HEK293 (cell line): Measurements from ENCODE around the gene HOXD10.
A peak's percentile ranks its signal among the peaks of the same experiment; 100 is the strongest.

ENCODE experiments used
- CTCF ChIA-PET: fragments of 350-600 bp; formaldehyde crosslinking; extraction: SDS; loops from one replicate; lab custom pipeline; 2021; ENCODE audit warnings: antibody characterized with exemption; lab: Yijun Ruan, JAX
- POLR2A ChIA-PET: fragments of 300-600 bp; formaldehyde crosslinking; extraction: SDS; loops from one replicate; lab custom pipeline; 2020; ENCODE audit warnings: antibody characterized with exemption, inconsistent platforms; lab: Yijun Ruan, JAX
- H3K27ac ChIP-seq: fragments of 200-500 bp; sonication (Bioruptor generic); 2 replicates; pipeline ENCODE4 v1.5.1; 2014; ENCODE audit warnings: low read depth, low read length, control low read depth, inconsistent platforms; ENCODE audit errors: extremely low read depth
- H3K36me3 ChIP-seq, 2 experiments: fragments of 200-500 bp in 1 of 2; sonication (Bioruptor generic) in 1 of 2; 1 replicate in 1 of 2; 2 replicates in 1 of 2; pipeline ENCODE4 v1.5.1; 2014 to 2017; ENCODE audit warnings: inconsistent platforms in 2 of 2, low read length in 2 of 2; ENCODE audit not compliant: control insufficient read depth in 2 of 2, insufficient read depth in 1 of 2
- H3K4me1 ChIP-seq: fragments of 200-500 bp; sonication (Bioruptor generic); 2 replicates; pipeline ENCODE4 v1.5.1; 2014; ENCODE audit warnings: mild to moderate bottlenecking, low read length, inconsistent platforms; ENCODE audit not compliant: control insufficient read depth, insufficient read depth
- H3K4me3 ChIP-seq: 2 replicates; pipeline ENCODE4 v1.5.1; 2011; ENCODE audit warnings: low read depth, mild to moderate bottlenecking, control low read depth, low read length, moderate library complexity
- H3K9me3 ChIP-seq: fragments of 200-500 bp; sonication (Bioruptor generic); 2 replicates; pipeline ENCODE4 v1.5.1; 2014; ENCODE audit warnings: low read depth, low read length, inconsistent platforms; ENCODE audit not compliant: control insufficient read depth, insufficient read depth
- FEZF1 ChIP-seq: fragments of 450-650 bp; formaldehyde crosslinking; IDR thresholded peaks from 2 replicates; pipeline ENCODE4 v1.5.1; 2016; ENCODE audit warnings: missing biosample characterization, missing genetic modification characterization
- GLI2 ChIP-seq: fragments of 450-650 bp; formaldehyde crosslinking; IDR thresholded peaks from 2 replicates; pipeline ENCODE4; 2017; ENCODE audit warnings: missing biosample characterization, missing genetic modification characterization, low read depth, borderline replicate concordance
- HIC1 ChIP-seq: fragments of 450-650 bp; formaldehyde crosslinking; IDR thresholded peaks from 2 replicates; pipeline ENCODE4 v1.5.1; 2016; ENCODE audit warnings: missing biosample characterization, missing genetic modification characterization
- KLF9 ChIP-seq: fragments of 450-650 bp; formaldehyde crosslinking; IDR thresholded peaks from 2 replicates; pipeline ENCODE4 v1.5.1; 2016; ENCODE audit warnings: missing biosample characterization, missing genetic modification characterization, low read depth
- MEIS1 ChIP-seq: sonication (generic); formaldehyde crosslinking; IDR thresholded peaks from 2 replicates; pipeline ENCODE4 v1.8.1; 2022; ENCODE audit warnings: missing genetic modification reagents, mild to moderate bottlenecking, borderline replicate concordance
- OSR2 ChIP-seq: fragments of 450-650 bp; formaldehyde crosslinking; IDR thresholded peaks from 2 replicates; pipeline ENCODE4 v1.5.1; 2016; ENCODE audit warnings: missing biosample characterization, missing genetic modification characterization
- PRDM1 ChIP-seq: fragments of 450-650 bp; formaldehyde crosslinking; IDR thresholded peaks from 2 replicates; pipeline ENCODE4; 2016; ENCODE audit warnings: missing biosample characterization, missing genetic modification characterization
- SCRT1 ChIP-seq: fragments of 450-650 bp; formaldehyde crosslinking; IDR thresholded peaks from 2 replicates; pipeline ENCODE4 v1.5.1; 2016; ENCODE audit warnings: missing biosample characterization, missing genetic modification characterization, borderline replicate concordance
- SCRT2 ChIP-seq: fragments of 450-650 bp; formaldehyde crosslinking; IDR thresholded peaks from 2 replicates; pipeline ENCODE4 v1.5.1; 2016; ENCODE audit warnings: missing biosample characterization, missing genetic modification characterization
- SP2 ChIP-seq: fragments of 450-650 bp; formaldehyde crosslinking; IDR thresholded peaks from 2 replicates; pipeline ENCODE4 v1.5.1; 2016; ENCODE audit warnings: missing biosample characterization, missing genetic modification characterization
- WT1 ChIP-seq: fragments of 450-650 bp; formaldehyde crosslinking; IDR thresholded peaks from 2 replicates; pipeline ENCODE4 v1.5.1; 2016; ENCODE audit warnings: missing biosample characterization, missing genetic modification characterization
- YY1 ChIP-seq: fragments of 450-650 bp; formaldehyde crosslinking; IDR thresholded peaks from 2 replicates; pipeline ENCODE4 v1.5.1; 2018; ENCODE audit warnings: missing biosample characterization, missing genetic modification characterization
- ZBTB1 ChIP-seq: fragments of 450-650 bp; formaldehyde crosslinking; IDR thresholded peaks from 2 replicates; pipeline ENCODE4 v1.5.1; 2016; ENCODE audit warnings: missing biosample characterization, missing genetic modification characterization
- ZBTB8A ChIP-seq: fragments of 450-650 bp; formaldehyde crosslinking; IDR thresholded peaks from 2 replicates; pipeline ENCODE4 v1.5.1; 2016; ENCODE audit warnings: missing biosample characterization, missing genetic modification characterization
- ZFP3 ChIP-seq: fragments of 450-650 bp; formaldehyde crosslinking; IDR thresholded peaks from 2 replicates; pipeline ENCODE4 v1.5.1; 2016; ENCODE audit warnings: low read depth, missing biosample characterization, missing genetic modification characterization
- ZFP69B ChIP-seq: fragments of 450-650 bp; formaldehyde crosslinking; IDR thresholded peaks from 2 replicates; pipeline ENCODE4 v1.5.1; 2016; ENCODE audit warnings: missing biosample characterization, missing genetic modification characterization
- ZNF121 ChIP-seq: fragments of 450-650 bp; formaldehyde crosslinking; IDR thresholded peaks from 2 replicates; pipeline ENCODE4 v1.5.1; 2016; ENCODE audit warnings: missing biosample characterization, missing genetic modification characterization
- ZNF174 ChIP-seq: fragments of 450-650 bp; formaldehyde crosslinking; IDR thresholded peaks from 2 replicates; pipeline ENCODE4 v1.5.0; 2017; ENCODE audit warnings: missing biosample characterization, mild to moderate bottlenecking, missing genetic modification characterization
- ZNF18 ChIP-seq: fragments of 450-650 bp; formaldehyde crosslinking; IDR thresholded peaks from 2 replicates; pipeline ENCODE4 v1.5.1; 2016; ENCODE audit warnings: missing biosample characterization, missing genetic modification characterization
- ZNF292 ChIP-seq: fragments of 450-650 bp; formaldehyde crosslinking; IDR thresholded peaks from 2 replicates; pipeline ENCODE4 v1.5.1; 2016; ENCODE audit warnings: low read depth, missing biosample characterization, missing genetic modification characterization, borderline replicate concordance
- ZNF548 ChIP-seq: fragments of 450-650 bp; formaldehyde crosslinking; IDR thresholded peaks from 2 replicates; pipeline ENCODE4 v1.5.1; 2016; ENCODE audit warnings: missing biosample characterization, missing genetic modification characterization
- ZNF549 ChIP-seq: fragments of 450-650 bp; IDR thresholded peaks from 2 replicates; pipeline ENCODE4 v1.5.1; 2018; ENCODE audit warnings: missing biosample characterization, missing genetic modification characterization, mild to moderate bottlenecking, inconsistent platforms, moderate library complexity
- ZNF596 ChIP-seq: fragments of 450-650 bp; IDR thresholded peaks from 2 replicates; pipeline ENCODE4 v1.5.0; 2018; ENCODE audit warnings: missing biosample characterization, mild to moderate bottlenecking, missing genetic modification characterization, moderate library complexity
- ZNF768 ChIP-seq: fragments of 450-650 bp; formaldehyde crosslinking; IDR thresholded peaks from 2 replicates; pipeline ENCODE4 v1.5.1; 2018; ENCODE audit warnings: missing biosample characterization, mild to moderate bottlenecking, missing genetic modification characterization
- ZSCAN23 ChIP-seq: fragments of 450-650 bp; formaldehyde crosslinking; IDR thresholded peaks from 2 replicates; pipeline ENCODE4 v1.5.1; 2016; ENCODE audit warnings: missing biosample characterization, missing genetic modification characterization

HOXD10 gene

GRCh38 chr2:176090862-176091261, 25.7 kb upstream of the HOXD10 start:
- Histone ChIP-seq H3K27ac (no peak overlapping the region), H3K36me3 (peaks cover 0 to 16% of the 10 kb centered on the region in 2 experiments; a peak in 1 of 3 replicates), H3K4me1 (no peaks in the 10 kb centered on the region)
- TF ChIP-seq PRDM1 (tag by site-specific recombination) (peak; percentile 84; the same call in 1 of the 2 replicates), ZNF768 (tag by site-specific recombination) (no peak)
- TF ChIP-seq, all 188 proteins: peak for 1
- ChIA-PET CTCF (interaction anchor here (0.5 to 1.0 kb wide), 4 partner anchors 12 to 1494 kb away, joined by 3 to 5 read pairs (median 3); no protein-coding TSS in a partner anchor), POLR2A (no interaction called here)
- no peaks in the 10 kb centered on the region for H3K9me3 ChIP-seq
- no peak overlapping the region for H3K4me3 ChIP-seq

DNA sequence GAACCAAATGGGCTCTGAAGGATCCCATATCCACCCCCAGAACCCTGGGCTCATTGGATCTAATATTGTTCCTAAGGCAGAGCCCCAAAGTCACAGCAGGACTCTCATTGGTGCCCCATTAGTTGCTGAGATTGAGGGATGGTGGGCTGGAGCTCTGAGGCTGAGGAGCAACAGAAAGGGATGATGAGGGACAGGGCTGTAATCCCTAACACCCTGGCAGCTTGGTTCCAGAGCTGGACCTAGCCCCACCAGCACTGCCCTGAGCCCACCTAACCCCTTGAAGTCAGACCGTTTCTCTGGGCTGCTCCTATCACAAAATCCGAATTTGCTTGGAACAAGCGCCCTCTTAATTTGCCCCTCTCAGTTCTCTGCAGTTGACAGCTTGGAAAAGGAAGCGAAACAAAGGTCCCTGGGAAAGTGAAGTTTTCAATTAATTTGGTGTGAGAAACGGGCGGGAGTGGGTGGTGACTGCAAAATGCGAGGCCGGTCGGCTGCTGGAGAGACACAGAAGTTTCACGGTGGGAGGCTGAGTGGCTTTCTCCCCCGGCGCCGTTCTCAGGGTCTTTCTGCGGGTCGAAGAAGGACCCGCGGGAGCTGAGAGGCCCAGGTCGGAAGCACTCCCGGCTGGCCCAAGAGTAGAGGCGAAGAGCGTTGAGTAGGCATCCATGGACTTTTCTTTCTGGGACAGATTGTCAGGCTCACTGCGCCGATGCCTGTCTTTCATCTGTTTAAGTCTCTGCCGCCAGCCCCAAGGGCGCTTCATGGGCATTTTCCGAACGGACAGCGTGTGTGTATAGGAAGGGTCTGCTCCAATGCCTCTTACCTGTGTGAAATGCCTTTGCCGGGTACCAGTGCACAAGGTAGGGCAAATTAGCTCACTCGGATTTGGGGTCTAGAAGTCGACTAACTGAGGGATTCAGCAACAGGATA, 25.0 kb upstream of the HOXD10 start:
- Histone ChIP-seq H3K27ac (no peak overlapping the region), H3K9me3 (no peaks in the 10 kb centered on the region), H3K4me3 (no peak overlapping the region), H3K4me1 (no peaks in the 10 kb centered on the region), H3K36me3 (peaks cover 0 to 16% of the 10 kb centered on the region in 2 experiments; a peak in 1 of 3 replicates)
- 0 out of 2 replicates have a peak, but pooled peaks have one; percentile 13 for TF ChIP-seq ZBTB8A (tag by site-specific recombination)
- no peak for TF ChIP-seq ZNF18
- ChIA-PET POLR2A (interaction anchor here (6.7 kb wide), 1 partner anchor 14 kb away, joined by 75 read pairs; the partner anchor contains the start of gene HOXD11), CTCF (interaction anchor here (0.5 to 1.9 kb wide), 8 partner anchors 11 to 1494 kb away, joined by 3 to 9 read pairs (median 3); no protein-coding TSS in a partner anchor)

GRCh38 chr2:176092270-176093144, 24.1 kb upstream of the HOXD10 start, which contains the start of gene HOXD13:
TSS of gene HOXD13 (plus strand) at chr2:176092721. CDS start at chr2:176092891, 170 bp downstream.
- no peaks in the 10 kb centered on the region for H3K9me3 ChIP-seq
- peaks cover 0 to 16% of the 10 kb centered on the region in 2 experiments; a peak in 1 of 3 replicates for H3K36me3 ChIP-seq
- POLR2A ChIA-PET = interaction anchor here (0.5 to 6.7 kb wide), 2 partner anchors 13 to 925 kb away, joined by 3 to 75 read pairs; partner anchors contain the start of gene HOXD11
- H3K27ac ChIP-seq = peak within 1 kb of the TSS; percentile 84
- CTCF ChIA-PET = interaction anchor here (0.6 to 1.9 kb wide), 5 partner anchors 12 to 561 kb away, joined by 3 to 9 read pairs (median 3); no protein-coding TSS in a partner anchor
- peak within 1 kb of the TSS; percentile 55 for H3K4me3 ChIP-seq
- H3K4me1 ChIP-seq = peaks cover 6% of the 10 kb centered on the region
- TF ChIP-seq ZNF174 (tag by site-specific recombination) (no peak), SCRT2 (peak; percentile 91), ZBTB1 (tag by site-specific recombination) (no peak), ZNF549 (tag by site-specific recombination) (no peak), MEIS1 (no peak), ZFP69B (tag by site-specific recombination) (peak; percentile 66), ZNF292 (tag by site-specific recombination) (no peak), HIC1 (no peak), ZNF548 (tag by site-specific recombination) (no peak), SCRT1 (tag by site-specific recombination) (no peak), ZNF596 (tag by site-specific recombination) (no peak), GLI2 (tag by site-specific recombination) (no peak), YY1 (no peak), FEZF1 (tag by site-specific recombination) (no peak), ZFP3 (no peak), ZNF121 (tag by site-specific recombination) (no peak), KLF9 (tag by site-specific recombination) (0 out of 2 replicates have a peak, but pooled peaks have one; percentile 19), SP2 (peak; percentile 49), WT1 (no peak), ZSCAN23 (no peak), OSR2 (tag by site-specific recombination) (no peak)
